ENCODE results near the gene PPARA.
A peak's percentile ranks its signal among the peaks of the same experiment; 100 is the strongest.
"Not testable (repeated sequence)": the region's sequence is repeated elsewhere in the genome, so short reads cannot be mapped to it uniquely, and the experiment has no call there.

The PPARA gene

DNA sequence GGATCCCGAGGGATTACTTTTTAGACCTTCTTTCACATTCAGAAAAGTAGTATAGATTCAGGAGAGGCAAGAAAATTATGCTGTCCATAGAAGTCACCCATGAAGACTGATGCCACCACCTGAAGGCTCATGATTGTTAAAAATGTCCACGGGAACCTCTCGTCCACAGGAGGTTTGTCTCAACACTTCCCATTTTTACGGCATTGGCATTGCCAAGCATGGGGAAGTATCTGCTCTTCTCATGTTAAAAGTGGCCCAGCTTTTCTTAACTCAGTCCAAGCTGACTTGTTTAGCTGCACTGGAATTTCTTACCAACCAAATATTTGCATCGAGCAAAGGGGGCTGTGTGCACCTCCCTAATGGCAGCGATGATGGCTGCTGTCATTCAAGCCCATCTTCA is 90.2 kb downstream of the PPARA start:
- DNase-seq: no peak

- DNase-seq: no peak
These were observed 90.6 kb downstream of the PPARA start for GRCh38 chr22:46240907-46241306.

GRCh38 chr22:46241396-46242007 is 91.2 kb downstream of the PPARA start:
- DNase-seq: no peak

GRCh38 chr22:46242076-46242475 is 91.8 kb downstream of the PPARA start:
- no peak for DNase-seq

GRCh38 chr22:46244771-46245170 is 94.4 kb downstream of the PPARA start:
- DNase-seq: no peak

- peak in 37 of 56 donors; percentile 13 to 77 (median 41) for DNase-seq
These were observed 95.2 kb downstream of the PPARA start for GRCh38 chr22:46245511-46245910.

- no peak for DNase-seq
These were observed 95.9 kb downstream of the PPARA start for GRCh38 chr22:46246178-46246577.

DNA sequence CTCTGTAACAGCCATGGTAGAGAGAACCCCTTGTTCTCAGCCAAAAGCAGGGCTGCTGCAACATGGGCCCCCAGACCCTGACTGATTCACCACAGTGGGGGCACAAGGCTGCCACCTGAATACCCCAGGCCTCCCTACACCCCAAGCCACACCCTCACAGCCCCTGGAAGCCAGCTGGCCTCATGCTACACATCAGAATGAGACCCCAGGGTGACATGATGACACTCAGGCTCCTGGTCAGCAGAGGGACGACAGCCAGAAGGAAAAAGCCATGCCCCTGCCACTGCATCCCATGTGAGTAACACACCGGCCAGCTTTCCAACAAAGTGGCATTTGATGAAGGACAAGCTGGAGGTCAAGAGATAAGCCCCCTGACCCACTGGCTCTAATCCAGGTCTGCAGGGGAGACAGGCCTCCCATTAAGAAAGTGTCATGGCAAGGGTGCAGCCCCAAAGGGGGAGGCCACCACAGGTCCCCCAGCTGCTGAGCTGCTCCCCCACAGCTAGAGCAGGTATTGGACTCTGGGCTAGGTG is 97.2 kb downstream of the PPARA start:
- DNase-seq: no peak

DNA sequence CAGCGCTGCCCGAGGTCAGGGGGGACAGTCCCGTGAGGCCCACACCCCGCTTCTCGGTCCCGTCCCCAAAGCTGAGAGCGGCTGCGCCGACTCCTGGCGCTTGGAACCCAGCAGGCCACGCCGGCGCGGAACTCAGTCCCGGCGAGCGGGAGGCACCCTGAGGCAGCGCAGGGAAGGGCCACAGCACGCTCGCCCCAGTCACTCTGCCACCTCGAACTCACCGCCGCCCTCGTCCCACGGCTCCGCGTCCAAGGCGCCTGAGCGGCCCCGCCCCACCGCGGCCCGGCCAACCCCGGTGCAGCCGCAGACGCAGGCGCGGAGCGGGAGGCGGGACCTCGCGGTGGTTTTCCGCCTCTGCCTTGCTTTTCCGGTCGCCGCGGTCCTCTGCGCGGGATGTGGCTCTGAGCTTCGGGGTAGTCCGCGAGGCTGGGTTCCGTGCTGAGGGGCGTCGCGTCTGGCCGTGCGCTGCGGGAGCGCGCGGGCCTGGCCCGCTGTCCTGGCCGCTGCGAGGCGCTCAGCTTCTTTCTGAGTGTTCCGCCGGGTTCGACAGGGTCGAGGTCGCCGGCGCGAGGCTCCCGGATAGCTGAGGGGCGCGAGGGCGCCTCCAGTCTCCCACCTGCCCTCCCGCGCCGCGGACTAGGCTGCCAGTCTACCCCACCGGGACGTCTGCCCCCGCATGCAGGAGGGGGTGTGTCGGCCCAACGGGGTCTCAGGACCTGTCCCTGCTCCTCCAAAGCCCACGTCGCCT is 99.9 kb downstream of the PPARA start, which contains the start of gene CDPF1:
Gene CDPF1 (minus strand): TSS at position 259 of the 748 bp plus-strand sequence. CDS start 2,009 bp downstream, outside the sequence.
- DNase-seq: peak in 55 of 56 donors; percentile 47 to 93 (median 84)

DNA sequence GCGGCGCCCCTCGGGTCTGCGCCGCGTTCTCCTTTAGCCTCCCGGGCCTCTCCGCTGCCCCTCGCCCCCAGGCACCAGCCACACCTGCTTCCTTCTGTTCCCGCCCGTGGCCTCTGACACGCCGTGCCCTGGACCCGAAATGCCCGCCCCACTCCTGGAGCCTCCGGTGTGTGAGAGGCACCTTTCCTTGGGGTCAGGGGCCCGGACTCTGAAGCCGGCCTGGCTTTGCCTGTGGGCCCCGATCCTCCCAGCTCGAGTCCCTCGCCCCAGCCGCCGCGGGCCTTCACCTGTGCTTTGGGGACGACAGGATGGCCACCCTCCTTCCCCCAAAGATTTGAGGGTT is 100.4 kb downstream of the PPARA start:
- DNase-seq: peak in 2 of 56 donors; percentile 40 to 49

- DNase-seq: no peak
These were observed 100.9 kb downstream of the PPARA start for GRCh38 chr22:46251266-46251665.

DNA sequence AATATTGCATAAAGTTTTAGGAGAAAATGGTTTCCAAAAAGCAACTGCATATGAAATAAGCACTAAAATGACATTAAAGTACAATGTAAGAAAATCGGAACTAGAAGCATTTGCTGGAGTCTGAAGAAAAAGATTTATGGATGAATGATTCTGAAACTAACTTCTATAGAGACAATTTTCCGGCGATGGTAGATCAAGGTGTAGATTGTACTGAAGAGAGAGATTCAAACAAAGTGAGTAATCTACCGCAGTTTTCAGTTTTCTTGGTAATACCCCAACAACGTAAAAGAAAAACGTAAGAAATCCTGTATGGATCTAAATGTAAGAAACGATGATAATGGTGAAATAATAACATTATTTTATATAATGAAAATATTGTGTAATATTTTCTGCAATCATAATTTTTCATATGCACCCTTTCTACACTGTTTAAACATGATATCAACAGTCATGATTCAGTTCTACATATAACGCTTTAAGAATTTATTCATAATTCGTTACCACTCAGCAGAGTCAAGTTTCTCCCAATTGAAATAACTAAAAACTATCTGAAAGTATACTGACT is 101.6 kb downstream of the PPARA start:
- DNase-seq: no peak

- no peak for DNase-seq
These were observed 106.1 kb downstream of the PPARA start for GRCh38 chr22:46256358-46256958.

- no peak for DNase-seq
These were observed 109.0 kb downstream of the PPARA start for GRCh38 chr22:46259374-46259773.

GRCh38 chr22:46260038-46260437 is 109.7 kb downstream of the PPARA start:
- DNase-seq: no peak

GRCh38 chr22:46262449-46263215 is 112.3 kb downstream of the PPARA start:
- peak in 18 of 56 donors; percentile 4 to 39 (median 18) for DNase-seq

DNA sequence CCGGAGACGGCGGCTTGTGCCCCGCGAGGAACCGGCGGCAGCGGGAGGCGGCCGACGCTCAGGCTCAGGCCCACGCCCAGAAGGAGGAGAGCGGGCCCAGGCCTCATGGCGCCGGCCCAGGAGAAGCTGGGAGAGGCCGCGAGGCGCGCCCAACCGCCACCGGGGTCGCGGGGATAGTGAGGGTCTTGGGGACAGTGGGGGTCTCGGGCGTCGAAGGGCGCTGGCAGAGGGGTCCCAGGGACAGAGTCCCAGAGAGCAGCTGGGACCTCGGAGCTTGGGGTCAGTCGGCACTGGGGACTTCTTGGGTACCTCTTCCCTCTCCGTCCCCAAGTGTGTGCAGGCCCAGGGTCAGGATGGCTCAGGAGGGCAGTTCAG is 112.9 kb downstream of the PPARA start, which contains the start of gene PKDREJ:
Gene PKDREJ (minus strand): TSS at position 128 of the 375 bp plus-strand sequence. CDS start 21 bp downstream, at position 107.
- no peak for DNase-seq

DNA sequence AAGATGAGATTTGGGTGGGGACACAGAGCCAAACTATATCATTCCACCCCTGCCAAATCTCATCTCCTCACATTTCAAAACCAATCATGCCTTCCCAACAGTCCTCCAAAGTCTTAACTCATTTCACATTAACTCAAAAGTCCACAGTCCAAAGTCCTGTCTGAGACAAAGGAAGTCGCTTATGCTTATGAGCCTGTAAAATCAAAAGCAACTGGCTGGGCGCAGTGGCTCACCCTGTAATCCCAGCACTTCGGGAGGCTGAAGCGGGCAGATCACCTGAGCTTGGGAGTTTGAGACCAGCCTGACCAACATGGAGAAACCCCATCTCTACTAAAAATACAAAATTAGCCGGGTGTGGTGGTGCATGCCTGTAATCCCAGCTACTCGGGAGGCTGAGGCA is 114.2 kb downstream of the PPARA start:
- not testable (repeated sequence) for DNase-seq

- DNase-seq: not testable (repeated sequence)
These were observed 115.3 kb downstream of the PPARA start for GRCh38 chr22:46265627-46266026.

- peak in 55 of 56 donors; percentile 24 to 91 (median 77) for DNase-seq
These were observed 117.3 kb downstream of the PPARA start, which contains the start of gene TTC38 for GRCh38 chr22:46267431-46268279. TTC38 (plus strand) TSS chr22:46268008; CDS start chr22:46268040, 32 bp downstream.

Measured in nucleus accumbens (tissue), 56 donors.